MCF 10A (cell line): ENCODE measurements around the gene TACR2. TPM values are rescaled to one million over a fixed set of nuclear protein-coding genes. Genes with fewer than 3 reads are reported as not detected.

ENCODE experiments used
- BruUV-seq: library from RNA; stranded (reverse); fragments of 400-500 nt; replicated peaks from 2 replicates; lab custom pipeline; 2021; lab: Mats Ljungman, UMichigan
- CTCF ChIA-PET: fragments of 300-600 bp; sonication (Branson Sonifier 250); formaldehyde crosslinking; extraction: SDS; loops from one replicate; lab custom pipeline; 2021; ENCODE audit warnings: antibody characterized with exemption, inconsistent platforms; lab: Yijun Ruan, JAX
- POLR2A ChIA-PET: fragments of 300-600, 350-650 bp; sonication (Branson Sonifier 250); formaldehyde crosslinking; extraction: SDS; loops from one replicate; lab custom pipeline; 2020; ENCODE audit warnings: antibody characterized with exemption, inconsistent platforms; lab: Yijun Ruan, JAX
- DNase-seq: peaks from one replicate; pipeline ENCODE4 v3.0.0-alpha.2; 2018; ENCODE audit not compliant: unreplicated experiment
- H3K27ac Mint-ChIP-seq: one replicate; pipeline ENCODE4 v1.8.0; 2022; ENCODE audit warnings: mild to moderate bottlenecking, low read depth, mixed read lengths; ENCODE audit not compliant: unreplicated experiment
- H3K27me3 Mint-ChIP-seq: one replicate; pipeline ENCODE4 v1.8.0; 2022; ENCODE audit warnings: mixed read lengths; ENCODE audit not compliant: insufficient read depth, unreplicated experiment
- H3K36me3 Mint-ChIP-seq: one replicate; pipeline ENCODE4 v1.8.0; 2022; ENCODE audit warnings: mild to moderate bottlenecking, moderate library complexity, mixed read lengths; ENCODE audit not compliant: insufficient read depth, unreplicated experiment
- H3K4me1 Mint-ChIP-seq: one replicate; pipeline ENCODE4 v1.8.0; 2022; ENCODE audit warnings: mixed read lengths; ENCODE audit not compliant: insufficient read depth, unreplicated experiment
- H3K4me3 Mint-ChIP-seq: one replicate; pipeline ENCODE4 v1.8.0; 2022; ENCODE audit warnings: mild to moderate bottlenecking, moderate library complexity, mixed read lengths; ENCODE audit not compliant: unreplicated experiment
- H3K9me3 Mint-ChIP-seq: one replicate; pipeline ENCODE4 v1.8.0; 2022; ENCODE audit warnings: mixed read lengths; ENCODE audit not compliant: unreplicated experiment
- CTCF ChIP-seq: fragments of 200-600 bp; IDR thresholded peaks from one replicate; pipeline ENCODE4 v1.8.0; 2022; ENCODE audit warnings: antibody characterized with exemption, mild to moderate bottlenecking; ENCODE audit not compliant: unreplicated experiment
- intact Hi-C: fragments of 100-400 bp; cut with micrococcal nuclease; formaldehyde crosslinking; loops from 2 replicates; pipeline ENCODE4 v1.14.1; 2022
- total RNA-seq: library from RNA; stranded (reverse); gene quantifications from 2 replicates; pipeline ENCODE4 v1.2.3, GENCODE V29; 2022

Gene TACR2
- total RNA-seq, 1 experiment from 2014 or later, result not detected

DNA sequence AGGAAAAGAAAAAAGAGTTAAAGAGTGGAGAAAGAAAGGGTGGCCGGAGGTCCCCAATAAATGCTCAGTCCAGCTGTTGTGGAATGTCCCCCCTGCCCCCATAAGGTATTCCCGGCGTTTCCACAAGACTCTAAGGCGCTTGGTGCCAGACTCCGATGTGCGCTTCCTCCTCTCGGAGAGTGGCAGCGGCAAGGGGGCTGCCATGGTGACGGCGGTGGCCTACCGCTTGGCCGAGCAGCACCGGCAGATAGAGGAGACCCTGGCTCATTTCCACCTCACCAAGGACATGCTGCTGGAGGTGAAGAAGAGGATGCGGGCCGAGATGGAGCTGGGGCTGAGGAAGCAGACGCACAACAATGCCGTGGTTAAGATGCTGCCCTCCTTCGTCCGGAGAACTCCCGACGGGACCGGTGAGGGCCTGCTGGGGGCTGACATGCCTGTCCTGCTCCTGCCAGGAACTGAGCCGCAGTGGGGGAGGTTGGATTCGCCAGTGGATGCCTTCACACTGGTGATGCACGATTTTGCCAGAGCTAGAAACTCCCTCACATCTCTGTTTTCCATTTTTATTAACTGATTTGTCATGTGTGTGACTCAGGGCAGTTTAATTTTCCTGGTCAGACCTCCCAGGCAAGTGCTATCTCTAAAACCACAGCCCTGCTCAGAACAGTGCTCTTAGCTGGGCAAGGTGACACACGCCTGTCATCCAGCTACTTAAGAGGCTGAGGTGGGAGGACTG lies 34.2 kb downstream of the TACR2 start:
- POLR2A ChIA-PET, result interaction anchor here (1.4 kb wide), 1 partner anchor 46 kb away, joined by 5 read pairs; no protein-coding TSS in a partner anchor
- TF ChIP-seq CTCF, result no peak
- H3K27me3 Mint-ChIP-seq, result no peaks in the 10 kb centered on the region
- H3K4me1 Mint-ChIP-seq, result peaks cover 8% of the 10 kb centered on the region
- no peaks in the 10 kb centered on the region for H3K9me3 Mint-ChIP-seq
- peak overlapping the region; percentile 49 for H3K27ac Mint-ChIP-seq
- H3K36me3 Mint-ChIP-seq, result peaks cover 95% of the 10 kb centered on the region
- H3K4me3 Mint-ChIP-seq, result no peak overlapping the region
- no peak for DNase-seq
- no TSS peak for BruUV-seq
- intact Hi-C loops, result no loop called here
- CTCF ChIA-PET, result interaction anchor here (1.0 to 2.3 kb wide), 4 partner anchors 9 to 144 kb away, joined by 3 to 10 read pairs (median 4); no protein-coding TSS in a partner anchor

- H3K27ac Mint-ChIP-seq, result peak overlapping the region; percentile 46
- POLR2A ChIA-PET, result interaction anchor here (1.2 kb wide), 1 partner anchor 17 kb away, joined by 3 read pairs; no protein-coding TSS in a partner anchor
- no peaks in the 10 kb centered on the region for H3K27me3 Mint-ChIP-seq
Observed at GRCh38 chr10:69379800-69380199, 36.9 kb downstream of the TACR2 start.

GRCh38 chr10:69377933-69378332 lies 38.8 kb downstream of the TACR2 start:
- no peak for DNase-seq
- H3K9me3 Mint-ChIP-seq, result no peaks in the 10 kb centered on the region
- intact Hi-C loops, result loop anchor here (5.0 kb wide), 1 partner anchor 41 kb away; no protein-coding TSS in a partner anchor
- no TSS peak for BruUV-seq
- H3K4me1 Mint-ChIP-seq, result peaks cover 31% of the 10 kb centered on the region
- no peak for TF ChIP-seq CTCF
- peak overlapping the region; percentile 77 for H3K27ac Mint-ChIP-seq
- no peak overlapping the region for H3K4me3 Mint-ChIP-seq
- H3K36me3 Mint-ChIP-seq, result peaks cover 73% of the 10 kb centered on the region
- H3K27me3 Mint-ChIP-seq, result no peaks in the 10 kb centered on the region
- CTCF ChIA-PET, result interaction anchor here (1.4 kb wide), 1 partner anchor 30 kb away, joined by 3 read pairs; no protein-coding TSS in a partner anchor
- POLR2A ChIA-PET, result interaction anchor here (1.9 to 4.7 kb wide), 2 partner anchors 10 to 40 kb away, joined by 4 to 74 read pairs; no protein-coding TSS in a partner anchor

More at GRCh38 chr10:69379800-69380199, 36.9 kb downstream of the TACR2 start:
- intact Hi-C loops, result loop anchor here (5.0 kb wide), 1 partner anchor 42 kb away; no protein-coding TSS in a partner anchor
- peaks cover 89% of the 10 kb centered on the region for H3K36me3 Mint-ChIP-seq
- BruUV-seq, result no TSS peak
- CTCF ChIA-PET, result no interaction called here
- no peak overlapping the region for H3K4me3 Mint-ChIP-seq
- H3K9me3 Mint-ChIP-seq, result no peaks in the 10 kb centered on the region
- no peak for TF ChIP-seq CTCF
- H3K4me1 Mint-ChIP-seq, result peaks cover 22% of the 10 kb centered on the region
- no peak for DNase-seq

DNA sequence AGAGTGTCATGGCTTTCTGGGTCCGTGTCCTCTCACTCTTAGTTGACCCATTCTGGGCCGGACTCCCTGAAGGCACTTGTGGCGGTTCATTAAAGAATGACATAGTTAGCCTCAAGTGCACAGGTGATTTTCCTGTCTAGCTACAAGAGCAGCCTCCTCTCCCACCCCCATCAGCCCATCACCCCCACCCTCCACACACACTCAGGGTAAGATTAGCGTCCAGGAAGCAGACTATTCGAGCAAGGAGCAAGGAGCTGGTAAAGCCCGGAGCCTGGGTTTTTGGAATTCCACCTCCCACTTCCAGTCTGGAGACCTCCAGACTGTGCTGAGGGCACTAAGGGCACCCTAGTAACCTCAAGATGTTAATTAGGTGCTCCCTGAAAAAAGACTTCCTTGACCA lies 39.5 kb downstream of the TACR2 start:
- no peaks in the 10 kb centered on the region for H3K27me3 Mint-ChIP-seq
- TF ChIP-seq CTCF, result no peak
- POLR2A ChIA-PET, result interaction anchor here (1.9 to 4.7 kb wide), 2 partner anchors 11 to 39 kb away, joined by 4 to 74 read pairs; no protein-coding TSS in a partner anchor
- CTCF ChIA-PET, result interaction anchor here (1.1 to 2.5 kb wide), 3 partner anchors 31 to 143 kb away, joined by 3 to 11 read pairs (median 3); no protein-coding TSS in a partner anchor
- DNase-seq, result no peak
- no TSS peak for BruUV-seq
- intact Hi-C loops, result loop anchor here (5.0 kb wide), 1 partner anchor 40 kb away; no protein-coding TSS in a partner anchor
- H3K4me1 Mint-ChIP-seq, result peaks cover 36% of the 10 kb centered on the region
- peak overlapping the region; percentile 77 for H3K27ac Mint-ChIP-seq
- H3K4me3 Mint-ChIP-seq, result no peak overlapping the region
- peaks cover 73% of the 10 kb centered on the region for H3K36me3 Mint-ChIP-seq
- H3K9me3 Mint-ChIP-seq, result no peaks in the 10 kb centered on the region
